Measurements from ENCODE around the gene IGF2. TPM values are rescaled to one million over a fixed set of nuclear protein-coding genes. Genes with fewer than 3 reads are reported as not detected.

Gene IGF2
- total RNA-seq, 1 donor from 2014 or later = 21.5 TPM

DNA sequence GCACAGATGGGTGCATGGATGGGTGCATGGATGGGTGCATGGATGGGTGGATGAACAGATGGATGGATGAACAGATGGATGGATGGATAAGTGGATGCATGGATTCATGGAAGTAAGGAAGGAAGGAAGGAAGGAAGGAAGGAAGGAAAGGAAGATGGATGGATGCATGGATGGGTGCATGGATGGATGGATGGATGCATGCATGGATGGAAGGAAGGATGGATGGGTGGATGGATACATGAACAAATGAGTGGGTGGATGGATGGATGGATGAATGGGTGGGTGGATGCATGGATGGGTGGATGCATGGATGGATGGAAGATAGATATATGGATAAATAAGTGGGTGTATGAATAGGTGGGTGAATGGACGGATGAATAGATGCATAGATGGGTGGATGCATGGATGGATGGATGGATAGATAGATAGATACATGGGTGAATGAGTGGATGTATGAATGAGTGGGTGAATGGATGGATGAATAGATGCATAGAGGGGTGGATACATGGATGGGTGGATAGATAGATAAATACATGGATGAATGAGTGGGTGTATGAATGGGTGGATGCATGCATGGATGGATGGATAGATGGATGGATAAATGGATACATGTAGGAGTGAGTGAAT lies 32.5 kb downstream of the IGF2 start:
- Mint-ChIP-seq H3K4me1 (ENCODE audit: low read depth, unreplicated experiment) (no peaks in the 10 kb centered on the region), H3K36me3 (ENCODE audit: unreplicated experiment) (peaks cover 4% of the 10 kb centered on the region), H3K4me3 (ENCODE audit: unreplicated experiment) (no peak overlapping the region), H3K9me3 (ENCODE audit: unreplicated experiment) (peaks cover 3% of the 10 kb centered on the region), H3K27ac (ENCODE audit: unreplicated experiment) (no peak overlapping the region), H3K27me3 (ENCODE audit: unreplicated experiment) (peaks cover 3% of the 10 kb centered on the region)
- TF ChIP-seq CTCF (IDR thresholded peaks at IDR 0.05; ENCODE audit: partially characterized antibody, unreplicated experiment) = no peak
- no peak for DNase-seq

- Mint-ChIP-seq H3K27me3 (ENCODE audit: unreplicated experiment) (peaks cover 3% of the 10 kb centered on the region), H3K4me3 (ENCODE audit: unreplicated experiment) (no peak overlapping the region), H3K9me3 (ENCODE audit: unreplicated experiment) (peaks cover 6% of the 10 kb centered on the region), H3K27ac (ENCODE audit: unreplicated experiment) (no peak overlapping the region), H3K4me1 (ENCODE audit: low read depth, unreplicated experiment) (no peaks in the 10 kb centered on the region), H3K36me3 (ENCODE audit: unreplicated experiment) (peaks cover 4% of the 10 kb centered on the region)
- DNase-seq = no peak
- no peak for TF ChIP-seq CTCF (IDR thresholded peaks at IDR 0.05; ENCODE audit: partially characterized antibody, unreplicated experiment)
These were observed 33.7 kb downstream of the IGF2 start for GRCh38 chr11:2105511-2105910.

DNA sequence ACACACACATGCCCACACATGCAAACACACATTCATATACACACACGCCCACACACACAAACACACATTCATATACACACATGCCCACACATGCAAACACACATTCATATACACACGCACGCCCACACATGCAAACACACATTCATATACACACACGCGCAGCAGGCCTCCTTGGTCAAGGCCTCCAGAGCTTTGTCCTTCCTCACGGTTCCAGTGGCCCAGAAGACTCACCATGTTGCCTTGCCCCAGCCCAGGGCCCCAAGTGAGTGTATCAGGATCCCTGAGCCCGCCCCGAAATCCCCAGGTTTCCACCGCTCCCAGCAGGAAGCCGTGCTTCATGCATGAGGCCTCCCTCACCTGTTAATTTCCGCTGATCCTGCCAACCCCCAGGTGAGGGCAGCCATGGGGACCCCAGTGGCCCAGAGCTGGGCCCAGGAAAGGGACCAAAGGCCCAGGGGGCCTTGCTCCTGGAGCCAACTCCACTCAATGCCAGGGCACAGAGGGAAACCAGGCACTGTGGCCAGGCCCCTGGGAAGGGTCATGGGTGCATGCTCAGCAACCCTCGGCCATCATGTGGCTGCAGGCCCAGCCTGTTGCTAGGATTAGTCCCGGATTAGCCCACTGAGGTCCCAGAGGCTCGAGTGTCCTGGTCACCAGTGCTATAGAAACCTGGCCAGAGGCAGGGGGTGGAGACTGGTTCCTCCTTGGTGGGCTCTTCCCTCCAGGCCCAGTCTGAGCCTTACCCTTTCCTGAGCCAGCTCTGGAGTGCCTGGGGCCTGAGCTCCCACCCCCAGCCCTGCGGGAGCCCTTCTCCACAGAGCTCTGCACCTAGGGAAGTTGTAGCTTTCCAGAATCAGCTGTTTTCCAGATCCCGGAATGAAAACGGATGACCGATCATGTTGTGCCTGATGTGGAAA lies 34.4 kb downstream of the IGF2 start:
- H3K4me3 Mint-ChIP-seq (ENCODE audit: unreplicated experiment) = no peak overlapping the region
- H3K27me3 Mint-ChIP-seq (ENCODE audit: unreplicated experiment) = peaks cover 3% of the 10 kb centered on the region
- peak overlapping the region; percentile 8 for H3K27ac Mint-ChIP-seq (ENCODE audit: unreplicated experiment)
- DNase-seq = no peak
- no peaks in the 10 kb centered on the region for H3K4me1 Mint-ChIP-seq (ENCODE audit: low read depth, unreplicated experiment)
- no peak for TF ChIP-seq CTCF (IDR thresholded peaks at IDR 0.05; ENCODE audit: partially characterized antibody, unreplicated experiment)
- peaks cover 6% of the 10 kb centered on the region for H3K9me3 Mint-ChIP-seq (ENCODE audit: unreplicated experiment)
- peaks cover 4% of the 10 kb centered on the region for H3K36me3 Mint-ChIP-seq (ENCODE audit: unreplicated experiment)

DNA sequence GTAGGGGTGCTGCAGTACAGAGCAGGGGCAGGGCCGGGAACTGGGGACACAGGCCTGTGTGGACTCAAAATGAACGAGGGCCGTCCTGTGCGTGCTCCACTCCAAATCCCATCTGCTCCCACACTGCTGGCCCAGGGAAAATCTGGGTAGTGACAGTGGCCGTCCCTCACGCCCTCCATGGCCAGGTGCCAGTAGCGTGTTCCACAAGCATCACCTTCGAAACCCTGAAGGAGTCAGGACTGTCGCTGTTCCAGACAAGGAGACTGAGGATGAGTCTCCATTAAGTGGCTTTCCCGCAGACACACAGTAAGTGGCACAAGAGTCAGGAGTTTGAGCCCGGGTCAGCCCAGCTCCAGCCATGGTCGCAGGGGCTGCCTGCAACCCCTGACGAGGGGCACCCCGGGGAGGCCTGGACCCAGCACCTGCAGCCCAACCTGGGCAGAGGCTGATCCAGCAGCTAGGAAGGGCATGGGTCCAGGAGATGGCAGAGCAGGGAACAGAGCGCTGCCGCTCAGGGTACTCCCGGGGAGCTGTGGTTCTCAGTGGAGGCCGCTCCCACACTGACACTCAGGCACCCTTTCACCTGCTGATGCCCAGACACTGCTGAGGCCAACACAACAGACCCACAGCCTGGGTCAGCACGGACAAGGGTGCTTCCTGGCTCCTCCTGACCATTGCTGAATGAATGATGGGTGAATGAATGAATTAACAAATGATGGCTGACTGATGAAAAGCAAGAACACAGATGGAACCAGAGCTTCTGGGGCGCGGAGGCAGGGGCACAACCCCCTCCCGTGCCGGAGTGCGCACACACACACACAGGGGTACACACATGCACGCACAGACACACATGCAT lies 35.3 kb downstream of the IGF2 start:
- no peak overlapping the region for H3K4me3 Mint-ChIP-seq (ENCODE audit: unreplicated experiment)
- H3K27me3 Mint-ChIP-seq (ENCODE audit: unreplicated experiment) = peaks cover 3% of the 10 kb centered on the region
- peaks cover 6% of the 10 kb centered on the region for H3K9me3 Mint-ChIP-seq (ENCODE audit: unreplicated experiment)
- peaks cover 4% of the 10 kb centered on the region for H3K36me3 Mint-ChIP-seq (ENCODE audit: unreplicated experiment)
- H3K27ac Mint-ChIP-seq (ENCODE audit: unreplicated experiment) = peak overlapping the region; percentile 8
- TF ChIP-seq CTCF (IDR thresholded peaks at IDR 0.05; ENCODE audit: partially characterized antibody, unreplicated experiment) = no peak
- no peaks in the 10 kb centered on the region for H3K4me1 Mint-ChIP-seq (ENCODE audit: low read depth, unreplicated experiment)
- no peak for DNase-seq
